Right lobe of liver (tissue), 6 donors: Measurements from ENCODE around the gene NCAPD2. TPM values are rescaled to one million over a fixed set of nuclear protein-coding genes. Genes with fewer than 3 reads are reported as not detected.

ENCODE experiments used
- ATAC-seq, 4 donors: fragments of 200-7000 bp; cut with Tn5 transposase; one replicate each; pipeline ENCODE4 v1.9.1; 2020; ENCODE audit warnings: mild to moderate bottlenecking in 4 of 4, moderate library complexity in 4 of 4
- DNase-seq, 3 donors: peaks; one replicate each; pipeline ENCODE4 v3.0.0-alpha.2; 2020
- H3K27ac ChIP-seq, 3 donors: fragments of 200-600 bp; one replicate each; pipeline ENCODE4 v1.8.0; 2022
- H3K27me3 ChIP-seq, 2 donors: fragments of 200-600 bp; one replicate each; pipeline ENCODE4 v1.8.0; 2022
- H3K36me3 ChIP-seq, 4 donors: fragments of 200-600 bp; sonication (generic) in 1 of 4; one replicate each; pipeline versions ENCODE4 v1.5.1 to v1.8.0; 2017 to 2022; ENCODE audit warnings: control low read depth in 1 of 4
- H3K4me1 ChIP-seq, 4 donors: fragments of 200-600 bp; sonication (generic) in 1 of 4; one replicate each; pipeline versions ENCODE4 v1.5.1 to v1.8.0; 2017 to 2022; ENCODE audit warnings: control low read depth in 1 of 4
- H3K4me3 ChIP-seq, 3 donors: fragments of 200-600 bp; one replicate each; pipeline ENCODE4 v1.8.0; 2022
- H3K9me3 ChIP-seq, 4 donors: fragments of 200-600 bp; sonication (generic) in 1 of 4; one replicate each; pipeline versions ENCODE4 v1.5.1 to v1.8.0; 2017 to 2022; ENCODE audit warnings: control low read depth in 1 of 4
- POLR2A ChIP-seq: fragments of 450-650 bp; IDR thresholded peaks from one replicate; pipeline ENCODE4 v1.6.1; 2017; ENCODE audit warnings: antibody characterized with exemption, mild to moderate bottlenecking
- WGBS: methylation state at CpG from one replicate; pipeline ENCODE4 v1.1.6; 2018; ENCODE audit warnings: low coverage, low lambda C conversion rate; ENCODE audit not compliant: insufficient coverage; ENCODE audit errors: missing lambda C conversion rate; 5-methylcytosine and 5-hydroxymethylcytosine counted together
- intact Hi-C, 2 donors: fragments of 100-400 bp; cut with DNase I; formaldehyde crosslinking; loops; one replicate each; pipeline versions ENCODE4 v1.11.2 to v1.14.1; 2022
- total RNA-seq, 6 experiments: library from RNA; depleted of rRNA in 2 of 6; stranded (reverse); fragments of >200 nt in 2 of 6; fragmentation: NEBNext Ultra II Directional in 3 of 6; extraction: Animal tissue kit (Norgen Biotek cat#: 25700) in 3 of 6; gene quantifications; one replicate each; pipeline versions ENCODE4 v1.1.0 to v1.2.4, GENCODE V29; 2016 to 2023
- TF ChIP-seq, protein P1 (sequence below), 4 donors: fragments of 200-600 bp in 3 of 4; fragments of 450-650 bp in 1 of 4; IDR thresholded peaks; one replicate each; pipeline versions ENCODE4 v1.5.1 to v1.8.0; 2016 to 2022; ENCODE audit warnings: antibody characterized with exemption in 4 of 4, mild to moderate bottlenecking in 2 of 4
- donor health status: DM: no; HTN: yes; CAD: no.
- donor health status: DM: no; HTN: no; CAD: no.
- donor health status: DM: no; HTN: no; CAD: no.
- donor health status: DM: no; HTN: yes; CAD: no.
- donor health status: DM: no; HTN: yes; CAD: no.

The NCAPD2 gene
- total RNA-seq, 6 experiments from 2014 or later, result 6.2 to 40.9 (median 8.4) TPM

DNA sequence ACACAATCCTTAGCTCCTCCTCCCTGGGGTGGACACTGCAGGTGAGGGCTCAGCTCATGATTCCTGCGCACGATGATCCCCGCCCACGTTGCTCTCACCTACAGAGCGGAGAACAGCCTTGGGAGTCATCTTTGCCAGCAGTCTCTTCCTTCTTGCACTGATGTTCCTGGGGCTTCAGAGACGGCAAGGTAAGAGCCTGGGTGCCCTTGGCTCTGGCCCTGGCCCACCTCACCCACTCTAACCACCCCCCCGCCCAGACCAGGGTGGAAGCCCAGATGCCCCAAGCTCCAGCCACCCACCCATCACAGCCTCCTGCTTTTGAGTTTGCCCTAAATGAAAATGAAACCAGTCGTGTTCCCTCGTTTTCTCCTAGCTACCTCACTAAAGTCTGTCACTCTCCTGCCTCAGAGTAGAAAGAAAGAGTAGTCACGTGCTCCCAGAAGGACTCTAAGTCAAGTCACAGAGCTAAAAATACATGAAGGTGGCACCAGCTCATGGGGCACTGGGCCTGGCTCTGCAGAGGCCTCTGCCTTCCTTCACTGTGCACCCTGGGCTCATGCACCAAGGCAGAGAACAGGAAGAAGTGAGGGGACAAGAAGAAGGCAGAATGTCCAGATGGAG is 33.0 kb upstream of the NCAPD2 start:
- H3K4me3 ChIP-seq, result no peak overlapping the region
- peak in 1 of 4 donors; percentile 8 for ATAC-seq
- TF ChIP-seq POLR2A, result no peak
- TF ChIP-seq, protein P1, sequence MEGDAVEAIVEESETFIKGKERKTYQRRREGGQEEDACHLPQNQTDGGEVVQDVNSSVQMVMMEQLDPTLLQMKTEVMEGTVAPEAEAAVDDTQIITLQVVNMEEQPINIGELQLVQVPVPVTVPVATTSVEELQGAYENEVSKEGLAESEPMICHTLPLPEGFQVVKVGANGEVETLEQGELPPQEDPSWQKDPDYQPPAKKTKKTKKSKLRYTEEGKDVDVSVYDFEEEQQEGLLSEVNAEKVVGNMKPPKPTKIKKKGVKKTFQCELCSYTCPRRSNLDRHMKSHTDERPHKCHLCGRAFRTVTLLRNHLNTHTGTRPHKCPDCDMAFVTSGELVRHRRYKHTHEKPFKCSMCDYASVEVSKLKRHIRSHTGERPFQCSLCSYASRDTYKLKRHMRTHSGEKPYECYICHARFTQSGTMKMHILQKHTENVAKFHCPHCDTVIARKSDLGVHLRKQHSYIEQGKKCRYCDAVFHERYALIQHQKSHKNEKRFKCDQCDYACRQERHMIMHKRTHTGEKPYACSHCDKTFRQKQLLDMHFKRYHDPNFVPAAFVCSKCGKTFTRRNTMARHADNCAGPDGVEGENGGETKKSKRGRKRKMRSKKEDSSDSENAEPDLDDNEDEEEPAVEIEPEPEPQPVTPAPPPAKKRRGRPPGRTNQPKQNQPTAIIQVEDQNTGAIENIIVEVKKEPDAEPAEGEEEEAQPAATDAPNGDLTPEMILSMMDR (IDR thresholded peaks at IDR 0.05), result no peak
- H3K27me3 ChIP-seq, result no peaks in the 10 kb centered on the region
- 59% methylated on average over 6 of the region's 10 CpGs for WGBS
- no peaks in the 10 kb centered on the region for H3K9me3 ChIP-seq
- no peaks in the 10 kb centered on the region for H3K4me1 ChIP-seq
- intact Hi-C loops, result loop anchor here in 1 of 2 donors (5.0 kb wide), 1 partner anchor 39 kb away; no protein-coding TSS in a partner anchor
- H3K27ac ChIP-seq, result peak overlapping the region in 2 of 3 donors; percentile 19 to 43
- H3K36me3 ChIP-seq, result peaks cover 0 to 90% (median 40%) of the 10 kb centered on the region in 4 donors
- DNase-seq, result no peak

DNA sequence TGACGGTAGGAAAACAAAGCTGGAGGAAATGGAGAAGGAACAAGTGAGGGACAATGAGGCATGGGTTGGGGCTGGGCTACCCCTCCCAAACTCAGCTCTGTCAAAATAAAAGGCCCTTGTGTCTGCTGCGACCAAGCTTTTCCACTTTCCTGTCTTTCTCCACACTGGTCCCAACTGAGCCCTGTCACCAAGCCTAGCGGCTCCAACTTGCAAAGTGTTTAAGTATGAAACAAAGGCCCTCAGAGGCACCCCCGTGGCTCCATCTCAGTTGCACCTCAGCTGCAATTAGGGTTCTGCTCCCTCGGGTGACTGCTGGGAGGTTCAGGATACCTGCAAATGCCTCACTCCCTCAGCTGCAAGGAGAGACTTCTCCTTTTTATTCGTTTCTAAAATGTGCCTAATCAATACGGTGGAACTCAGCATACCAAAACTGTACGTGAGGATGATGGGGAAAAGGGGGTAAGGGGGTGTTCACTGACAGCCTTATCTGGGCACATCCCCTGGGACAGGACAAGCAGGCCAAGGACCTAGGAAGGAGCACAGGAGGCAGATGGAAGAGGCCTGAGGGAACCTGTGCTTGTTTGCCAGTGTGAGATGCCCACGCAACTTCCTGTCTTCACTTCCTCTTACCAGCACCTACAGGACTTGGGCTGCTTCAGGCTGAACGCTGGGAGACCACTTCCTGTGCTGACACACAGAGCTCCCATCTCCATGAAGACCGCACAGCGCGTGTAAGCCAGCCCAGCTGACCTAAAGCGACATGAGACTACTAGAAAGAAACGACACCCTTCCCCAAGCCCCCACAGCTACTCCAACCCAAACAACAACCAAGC is 32.3 kb upstream of the NCAPD2 start:
- Histone ChIP-seq H3K9me3 (no peaks in the 10 kb centered on the region), H3K27me3 (no peaks in the 10 kb centered on the region), H3K36me3 (peaks cover 0 to 92% (median 40%) of the 10 kb centered on the region in 4 donors), H3K27ac (peak overlapping the region in 2 of 3 donors; percentile 19 to 43), H3K4me3 (no peak overlapping the region), H3K4me1 (no peaks in the 10 kb centered on the region)
- WGBS, result 61% methylated on average over 13 of the region's 15 CpGs
- ATAC-seq (peak; percentile 36 to 61 (median 58)), DNase-seq (peak in 2 of 3 donors; percentile 55 to 69)
- TF ChIP-seq, protein P1 (IDR thresholded peaks at IDR 0.05), result no peak
- no peak for TF ChIP-seq POLR2A
- intact Hi-C loops, result loop anchor here in 1 of 2 donors (5.0 kb wide), 1 partner anchor 39 kb away; no protein-coding TSS in a partner anchor

DNA sequence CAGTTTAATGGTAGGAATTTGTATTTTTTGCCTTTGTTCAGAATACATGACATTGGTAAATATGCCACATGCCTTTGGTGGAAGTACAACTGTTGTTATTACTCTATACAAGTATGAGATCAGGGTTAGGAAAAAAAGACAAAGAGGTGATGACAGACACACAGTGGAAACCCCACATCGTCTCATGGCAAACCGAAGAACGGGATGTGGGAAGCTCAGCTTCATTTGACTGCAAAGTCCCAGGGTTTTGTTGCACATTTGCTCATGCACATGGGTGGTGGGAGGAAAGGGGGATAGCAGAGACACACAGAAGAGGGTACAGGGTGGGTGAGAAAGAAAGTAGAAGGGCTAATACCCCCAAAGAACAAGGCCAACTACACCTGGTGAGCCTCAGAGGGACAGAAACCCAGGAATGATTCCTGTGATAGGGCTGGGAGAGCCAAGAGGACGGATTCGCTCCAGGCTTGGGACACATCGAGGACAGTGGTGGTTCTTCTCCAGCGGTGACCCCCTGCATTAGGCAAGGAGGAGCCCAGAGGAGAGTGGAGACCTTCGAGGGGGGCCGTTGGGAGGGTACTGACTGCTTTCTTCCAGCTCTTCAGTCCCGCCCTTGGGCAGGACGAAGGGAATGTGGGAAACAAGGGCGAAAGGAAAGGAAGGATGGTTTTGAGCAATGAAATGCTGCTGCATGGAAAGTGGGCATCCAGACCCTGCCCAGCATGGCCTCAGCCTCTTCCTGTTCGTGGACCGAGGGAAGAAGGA is 31.5 kb upstream of the NCAPD2 start:
- 66% methylated on average over 8 of the region's 14 CpGs for WGBS
- peaks cover 0 to 4% (median 2%) of the 10 kb centered on the region in 4 donors for H3K4me1 ChIP-seq
- intact Hi-C loops, result loop anchor here in 1 of 2 donors (5.0 kb wide), 1 partner anchor 40 kb away; no protein-coding TSS in a partner anchor

DNA sequence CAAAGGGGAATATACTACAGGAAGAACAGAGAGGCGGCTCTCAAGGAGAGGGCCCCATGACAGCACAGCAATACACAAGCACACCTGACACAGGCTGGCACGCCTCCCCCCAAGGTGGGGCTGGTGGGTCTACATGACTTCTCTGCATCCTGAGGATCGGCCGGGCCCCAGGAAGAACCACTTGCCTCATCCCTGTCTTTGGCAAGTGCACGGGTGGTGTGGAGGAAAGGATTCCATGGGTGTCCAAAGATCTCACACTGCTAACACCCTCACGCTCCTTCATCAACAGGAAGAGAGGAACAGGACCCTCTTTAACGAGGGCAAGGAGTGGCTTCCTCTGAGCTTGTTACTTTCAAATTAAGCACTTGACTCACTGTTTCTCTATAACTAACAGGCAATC is 30.7 kb upstream of the NCAPD2 start:
- WGBS, result 55% methylated on average over 2 of the region's 7 CpGs
- intact Hi-C loops, result loop anchor here in 1 of 2 donors (5.0 kb wide), 1 partner anchor 41 kb away; no protein-coding TSS in a partner anchor
- no peaks in the 10 kb centered on the region for H3K27me3 ChIP-seq
- H3K4me1 ChIP-seq, result peaks cover 0 to 12% (median 6%) of the 10 kb centered on the region in 4 donors
- H3K36me3 ChIP-seq, result peaks cover 0 to 76% (median 40%) of the 10 kb centered on the region in 4 donors
- TF ChIP-seq, protein P1 (IDR thresholded peaks at IDR 0.05), result no peak
- no peak for TF ChIP-seq POLR2A
- ATAC-seq (no peak), DNase-seq (no peak)
- H3K9me3 ChIP-seq, result no peaks in the 10 kb centered on the region
- H3K27ac ChIP-seq, result peak overlapping the region in 1 of 3 donors; percentile 27
- H3K4me3 ChIP-seq, result no peak overlapping the region

More for the DNA sequence above, 31.5 kb upstream of the NCAPD2 start:
- no peaks in the 10 kb centered on the region for H3K9me3 ChIP-seq
- DNase-seq (no peak), ATAC-seq (no peak)
- TF ChIP-seq POLR2A, result no peak
- TF ChIP-seq, protein P1 (IDR thresholded peaks at IDR 0.05), result no peak
- peaks cover 0 to 84% (median 40%) of the 10 kb centered on the region in 4 donors for H3K36me3 ChIP-seq
- H3K4me3 ChIP-seq, result no peak overlapping the region
- H3K27me3 ChIP-seq, result no peaks in the 10 kb centered on the region
- H3K27ac ChIP-seq, result peak overlapping the region in 1 of 3 donors; percentile 43
